ENCODE data around the gene MICOS13. TPM values are rescaled to one million over a fixed set of nuclear protein-coding genes. Genes with fewer than 3 reads are reported as not detected.

The MICOS13 gene
- total RNA-seq, 4 donors from 2014 or later: 48.9 to 79.1 (median 65.9) TPM

DNA sequence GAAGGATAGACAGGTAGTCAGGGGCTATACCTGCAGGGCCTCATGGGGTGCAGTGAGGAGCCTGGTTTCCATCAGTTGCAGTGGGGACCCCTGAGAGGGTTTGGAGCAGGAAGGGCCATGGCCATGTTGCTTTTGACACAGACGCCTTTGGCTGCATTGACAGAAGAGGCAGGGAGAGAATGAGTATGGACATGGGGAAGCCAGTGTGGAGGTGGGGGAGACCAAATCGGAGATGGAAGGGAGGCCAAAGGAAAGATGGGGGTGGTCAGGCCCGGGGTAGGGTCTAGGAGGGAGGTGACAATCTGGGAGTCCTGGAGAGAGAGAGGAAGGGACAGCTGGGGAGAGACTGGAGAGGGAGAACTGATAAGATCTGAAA is 1.8 kb upstream of the MICOS13 start:
- TF ChIP-seq, protein P1, sequence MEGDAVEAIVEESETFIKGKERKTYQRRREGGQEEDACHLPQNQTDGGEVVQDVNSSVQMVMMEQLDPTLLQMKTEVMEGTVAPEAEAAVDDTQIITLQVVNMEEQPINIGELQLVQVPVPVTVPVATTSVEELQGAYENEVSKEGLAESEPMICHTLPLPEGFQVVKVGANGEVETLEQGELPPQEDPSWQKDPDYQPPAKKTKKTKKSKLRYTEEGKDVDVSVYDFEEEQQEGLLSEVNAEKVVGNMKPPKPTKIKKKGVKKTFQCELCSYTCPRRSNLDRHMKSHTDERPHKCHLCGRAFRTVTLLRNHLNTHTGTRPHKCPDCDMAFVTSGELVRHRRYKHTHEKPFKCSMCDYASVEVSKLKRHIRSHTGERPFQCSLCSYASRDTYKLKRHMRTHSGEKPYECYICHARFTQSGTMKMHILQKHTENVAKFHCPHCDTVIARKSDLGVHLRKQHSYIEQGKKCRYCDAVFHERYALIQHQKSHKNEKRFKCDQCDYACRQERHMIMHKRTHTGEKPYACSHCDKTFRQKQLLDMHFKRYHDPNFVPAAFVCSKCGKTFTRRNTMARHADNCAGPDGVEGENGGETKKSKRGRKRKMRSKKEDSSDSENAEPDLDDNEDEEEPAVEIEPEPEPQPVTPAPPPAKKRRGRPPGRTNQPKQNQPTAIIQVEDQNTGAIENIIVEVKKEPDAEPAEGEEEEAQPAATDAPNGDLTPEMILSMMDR (IDR thresholded peaks at IDR 0.05): no peak
- TF ChIP-seq POLR2A (IDR thresholded peaks at IDR 0.05) (no peak), EP300 (IDR thresholded peaks at IDR 0.05) (no peak)
- Histone ChIP-seq H3K4me3 (no peak overlapping the region), H3K4me1 (peaks cover 0 to 35% (median 8%) of the 10 kb centered on the region in 4 donors), H3K27me3 (no peaks in the 10 kb centered on the region), H3K27ac (no peak overlapping the region), H3K9me3 (no peaks in the 10 kb centered on the region), H3K36me3 (peaks cover 0 to 17% (median 0%) of the 10 kb centered on the region in 3 donors)
- WGBS, 2 donors: 85 to 91% methylated on average over 3 of the region's 3 CpGs
- DNase-seq (ENCODE audit: low spot score in 2 of 2): no peak

DNA sequence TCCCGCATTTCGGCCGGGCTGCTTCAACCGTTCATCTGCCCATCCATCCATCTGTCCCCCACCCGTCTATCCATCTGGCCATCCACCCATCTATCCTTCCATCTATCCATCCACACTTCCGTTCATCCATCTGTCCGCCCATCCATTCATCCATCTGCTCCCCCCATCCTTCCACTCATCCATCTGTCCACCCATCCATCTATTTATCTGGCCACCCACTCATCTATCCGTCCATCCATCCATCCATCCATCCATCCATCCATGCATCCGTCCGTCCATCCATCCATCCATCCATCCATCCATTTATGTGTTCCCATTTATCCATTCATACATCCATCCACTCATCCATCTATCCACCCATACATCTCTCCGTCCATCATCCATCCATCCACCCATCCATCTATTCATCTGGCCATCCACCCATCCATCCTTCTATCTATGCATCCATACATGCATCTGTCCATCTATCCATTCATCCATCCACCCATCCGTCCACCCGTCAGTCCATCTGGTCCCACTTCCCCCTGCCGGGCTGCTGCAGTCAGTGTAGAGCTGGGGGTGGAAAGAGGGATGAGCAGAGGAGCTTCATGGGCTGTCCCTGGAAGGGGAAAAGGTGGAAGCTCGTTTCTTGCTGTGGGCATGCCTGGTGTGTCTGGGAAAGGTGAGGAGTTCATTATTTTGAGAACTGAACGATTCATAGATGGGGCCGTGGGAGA is 1.2 kb upstream of the MICOS13 start:
- DNase-seq (ENCODE audit: low spot score in 2 of 2): no peak
- H3K27me3 ChIP-seq: no peaks in the 10 kb centered on the region
- TF ChIP-seq EP300 (IDR thresholded peaks at IDR 0.05): no peak
- no peak for TF ChIP-seq POLR2A (IDR thresholded peaks at IDR 0.05)
- TF ChIP-seq, protein P1 (IDR thresholded peaks at IDR 0.05): no peak
- H3K4me3 ChIP-seq: peak overlapping the region in 3 of 4 donors; percentile 83 to 98 (median 94)
- peak overlapping the region in 3 of 4 donors; percentile 93 to 96 (median 95) for H3K27ac ChIP-seq
- WGBS, 2 donors: 64 to 65% methylated on average over 17 of the region's 17 CpGs
- H3K9me3 ChIP-seq: no peaks in the 10 kb centered on the region
- H3K4me1 ChIP-seq: peaks cover 0 to 34% (median 8%) of the 10 kb centered on the region in 4 donors
- peaks cover 0 to 20% (median 0%) of the 10 kb centered on the region in 3 donors for H3K36me3 ChIP-seq

DNA sequence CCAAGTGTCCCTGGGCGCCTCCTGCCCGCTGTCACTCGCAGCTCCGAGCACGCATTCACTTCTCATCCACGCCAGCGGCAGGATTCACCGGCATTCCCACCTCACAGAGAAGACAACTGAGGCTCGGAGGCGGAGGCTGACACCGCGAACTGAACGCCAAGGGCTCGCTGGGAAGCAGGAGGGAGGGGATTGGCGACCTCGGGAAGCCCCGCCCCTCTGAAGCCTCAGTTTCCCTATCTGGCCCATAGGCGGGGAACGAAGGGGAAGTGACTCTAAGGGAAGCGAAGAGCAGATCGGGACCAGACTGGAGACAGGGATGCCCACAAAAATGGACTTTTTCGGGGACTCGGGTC is 256 bp downstream of the MICOS13 start:
- 0 to 1% methylated on average over 18 to 21 of the region's 23 CpGs for WGBS, 2 donors

DNA sequence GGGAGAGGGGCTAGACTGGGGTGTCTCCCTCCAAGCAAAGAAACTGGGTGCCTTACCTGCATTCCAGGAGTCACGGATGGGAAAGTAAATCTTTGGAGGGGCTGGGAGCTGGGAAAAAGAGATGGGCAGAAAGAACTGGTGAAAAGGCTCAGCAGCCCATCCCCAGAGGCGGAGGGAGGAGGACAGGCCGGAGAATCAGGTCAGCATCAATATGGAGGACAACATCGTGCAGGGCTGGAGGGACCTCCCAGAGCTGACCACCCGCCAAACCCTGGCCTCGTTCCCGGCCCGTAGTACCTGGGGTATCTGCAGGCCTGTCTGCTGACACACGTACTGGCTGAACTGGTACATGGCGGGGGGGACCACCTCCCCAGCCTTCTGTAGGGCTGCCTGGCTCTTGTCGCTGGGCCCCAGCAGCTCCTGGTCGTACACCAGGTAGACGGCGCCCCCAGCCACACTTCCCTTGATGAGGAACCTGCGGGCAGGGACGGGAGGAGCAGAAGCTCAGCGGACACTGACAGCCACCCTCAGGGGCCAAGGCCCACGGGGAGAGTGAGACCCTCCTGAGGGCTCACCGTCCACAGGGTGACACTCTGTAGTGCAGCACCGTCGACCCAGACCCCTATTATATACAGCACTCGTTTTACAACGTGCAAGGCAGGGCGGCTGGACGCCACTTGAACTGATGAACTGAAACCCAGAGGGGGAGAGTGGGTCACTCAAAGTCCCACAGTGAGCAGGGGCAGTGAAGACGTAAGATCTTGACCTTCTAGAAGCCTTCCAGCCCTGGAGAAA is 830 bp downstream of the MICOS13 start:
- H3K27me3 ChIP-seq: no peaks in the 10 kb centered on the region
- TF ChIP-seq, protein P1 (IDR thresholded peaks at IDR 0.05): no peak
- TF ChIP-seq EP300 (IDR thresholded peaks at IDR 0.05): no peak
- TF ChIP-seq POLR2A (IDR thresholded peaks at IDR 0.05): no peak
- H3K9me3 ChIP-seq: no peaks in the 10 kb centered on the region
- WGBS, 2 donors: 26 to 30% methylated on average over 17 to 23 of the region's 26 CpGs
- H3K4me3 ChIP-seq: peak overlapping the region; percentile 61 to 98 (median 88)
- no peak for DNase-seq (ENCODE audit: low spot score in 2 of 2)
- peak overlapping the region; percentile 92 to 96 (median 94) for H3K27ac ChIP-seq
- H3K36me3 ChIP-seq: peaks cover 0 to 20% (median 0%) of the 10 kb centered on the region in 3 donors
- peaks cover 0 to 28% (median 8%) of the 10 kb centered on the region in 4 donors for H3K4me1 ChIP-seq

More for the DNA sequence above, 256 bp downstream of the MICOS13 start:
- TF ChIP-seq POLR2A (IDR thresholded peaks at IDR 0.05): no peak
- no peak for TF ChIP-seq EP300 (IDR thresholded peaks at IDR 0.05)
- TF ChIP-seq, protein P1 (IDR thresholded peaks at IDR 0.05): peak in 1 of 5 experiments; percentile 8
- Histone ChIP-seq H3K4me1 (peaks cover 0 to 28% (median 8%) of the 10 kb centered on the region in 4 donors), H3K4me3 (peak overlapping the region; percentile 61 to 98 (median 88)), H3K27ac (peak overlapping the region; percentile 92 to 96 (median 94)), H3K27me3 (no peaks in the 10 kb centered on the region), H3K36me3 (peaks cover 0 to 20% (median 0%) of the 10 kb centered on the region in 3 donors), H3K9me3 (no peaks in the 10 kb centered on the region)
- DNase-seq (ENCODE audit: low spot score in 2 of 2): peak in 1 of 2 donors; percentile 11
